K562 (cell line): ENCODE data around the gene RAB31. TPM values are rescaled to one million over a fixed set of nuclear protein-coding genes. Genes with fewer than 3 reads are reported as not detected.
A peak's percentile ranks its signal among the peaks of the same experiment; 100 is the strongest.

Source experiments
- ATAC-seq: fragments of 200-7000 bp; cut with Tn5 transposase; 3 replicates; pipeline ENCODE4 v1.9.1; 2020; ENCODE audit warnings: moderate library complexity
- BruUV-seq: library from RNA; stranded (reverse); fragments of 400-500 nt; replicated peaks from 2 replicates; lab custom pipeline; 2021; lab: Mats Ljungman, UMichigan
- CTCF ChIA-PET: fragments of 300-600 bp; formaldehyde crosslinking; extraction: SDS; loops from one replicate; lab custom pipeline; 2021; ENCODE audit warnings: low intra/inter-chr PET ratio; lab: Yijun Ruan, JAX
- POLR2A ChIA-PET: fragments of 300-600, 350-650 bp; sonication (Branson Sonifier 250); formaldehyde crosslinking; extraction: SDS; loops from one replicate; lab custom pipeline; 2021; ENCODE audit warnings: antibody characterized with exemption, inconsistent platforms; lab: Yijun Ruan, JAX
- DNase-seq, 4 experiments: peaks; one replicate each; pipeline versions ENCODE4 v3.0.0 to v3.0.0-alpha.2; 2011 to 2018; ENCODE audit warnings: low spot score in 3 of 4, mixed read lengths in 3 of 4; ENCODE audit errors: extremely low read depth in 1 of 4
- FAIRE-seq: peaks from 2 replicates; lab custom pipeline; 2011; peaks lifted over from hg19 to GRCh38; lab: Jason Lieb, UNC
- H2AFZ ChIP-seq: 2 replicates; pipeline ENCODE4 v1.6.0; 2011; ENCODE audit warnings: low read depth, low read length, control low read depth, inconsistent platforms
- H3K27ac ChIP-seq: fragments of 200-600 bp; 3 replicates; pipeline ENCODE4 v1.8.0; 2011; ENCODE audit warnings: low read depth, mild to moderate bottlenecking, control low read depth, inconsistent platforms, low read length, moderate library complexity, mixed read lengths; ENCODE audit errors: extremely low read depth
- H3K27me3 ChIP-seq, 2 experiments: fragments of 300-600 bp in 1 of 2; 2 replicates in 1 of 2; 3 replicates in 1 of 2; pipeline versions ENCODE4 v1.6.0 to v1.8.0; 2011; ENCODE audit warnings: inconsistent platforms in 2 of 2, low read length in 2 of 2, mild to moderate bottlenecking in 1 of 2, mixed read lengths in 1 of 2, moderate library complexity in 1 of 2; ENCODE audit not compliant: control insufficient read depth in 2 of 2, insufficient read depth in 2 of 2
- H3K36me3 ChIP-seq: fragments of 300-600 bp; 3 replicates; pipeline ENCODE4 v1.8.0; 2011; ENCODE audit warnings: mild to moderate bottlenecking, low read length, inconsistent platforms; ENCODE audit not compliant: control insufficient read depth, insufficient read depth
- H3K4me1 ChIP-seq, 2 experiments: fragments of 200-600 bp in 1 of 2; replicated peaks in 1 of 2; 2 replicates in 1 of 2; 3 replicates in 1 of 2; pipeline versions ENCODE4 v1.5.1 to v1.8.0; 2011; ENCODE audit warnings: inconsistent platforms in 2 of 2, low read length in 2 of 2, mild to moderate bottlenecking in 1 of 2, mixed read lengths in 1 of 2, moderate library complexity in 1 of 2; ENCODE audit not compliant: control insufficient read depth in 2 of 2, insufficient read depth in 2 of 2
- H3K4me2 ChIP-seq: 2 replicates; pipeline ENCODE4 v1.6.1; 2011; ENCODE audit warnings: low read length, control low read depth, inconsistent platforms, mixed read lengths; ENCODE audit not compliant: insufficient read depth
- H3K4me3 ChIP-seq: fragments of 200-600 bp; sonication (generic), shearing (Covaris generic); 2 replicates; pipeline ENCODE4 v1.5.1; 2016; ENCODE audit warnings: control low read depth, inconsistent platforms
- H3K79me2 ChIP-seq: fragments of 200-600 bp; 3 replicates; pipeline ENCODE4 v1.8.0; 2011; ENCODE audit warnings: low read length, inconsistent platforms; ENCODE audit not compliant: control insufficient read depth, insufficient read depth
- H3K9ac ChIP-seq, 2 experiments: 2 replicates each; pipeline versions ENCODE4 v1.6.0 to v1.6.1; 2011; ENCODE audit warnings: low read depth in 2 of 2, low read length in 2 of 2, control low read depth in 1 of 2, inconsistent platforms in 1 of 2, mild to moderate bottlenecking in 1 of 2, mixed read lengths in 1 of 2; ENCODE audit not compliant: insufficient read depth in 1 of 2
- H3K9me1 ChIP-seq: one replicate; pipeline ENCODE4 v1.6.0; 2011; ENCODE audit warnings: inconsistent platforms, mild to moderate bottlenecking, low read length, moderate library complexity; ENCODE audit not compliant: control insufficient read depth, insufficient read depth
- H3K9me3 ChIP-seq: replicated peaks from 2 replicates; pipeline ENCODE4 v1.5.1; 2011; ENCODE audit warnings: low read depth, low read length, inconsistent platforms; ENCODE audit not compliant: control insufficient read depth, insufficient read depth
- H4K20me1 ChIP-seq: replicated peaks from 2 replicates; pipeline ENCODE4 v1.6.1; 2011; ENCODE audit warnings: low read length, inconsistent platforms, mixed read lengths; ENCODE audit not compliant: control insufficient read depth, insufficient read depth
- DMBX1 ChIP-seq: fragments of 250-450 bp; sonication (Bioruptor Pico); IDR thresholded peaks from 2 replicates; pipeline ENCODE4 v1.8.0; 2022; ENCODE audit warnings: inconsistent platforms, mild to moderate bottlenecking, moderate library complexity, borderline replicate concordance
- HDAC3 ChIP-seq: fragments of 450-650 bp; IDR thresholded peaks from 2 replicates; pipeline ENCODE4 v1.6.1; 2018; ENCODE audit warnings: borderline replicate concordance, mild to moderate bottlenecking, moderate library complexity; ENCODE audit not compliant: partially characterized antibody
- ILK ChIP-seq: fragments of 450-650 bp; IDR thresholded peaks from 2 replicates; pipeline ENCODE4 v1.6.1; 2016; ENCODE audit warnings: missing genetic modification characterization, low read depth, mild to moderate bottlenecking, missing compliant biosample characterization, moderate library complexity, borderline replicate concordance
- MTA2 ChIP-seq: fragments of 450-650 bp; IDR thresholded peaks from 2 replicates; pipeline ENCODE4 v1.6.1; 2016; ENCODE audit warnings: low read depth
- RBM22 ChIP-seq: fragments of 200-400 bp; formaldehyde crosslinking; IDR thresholded peaks from 2 replicates; pipeline ENCODE4 v1.6.1; 2018; ENCODE audit warnings: low read length, low read depth; ENCODE audit not compliant: poor library complexity, severe bottlenecking
- RFX5 ChIP-seq: IDR thresholded peaks from 2 replicates; pipeline ENCODE4 v1.6.1; 2011; ENCODE audit warnings: low read depth, mild to moderate bottlenecking, improper control_type of control experiment, low read length
- SNAPC5 ChIP-seq: fragments of 250-450 bp; sonication (Bioruptor Pico); IDR thresholded peaks from 2 replicates; pipeline ENCODE4 v1.8.0; 2021; ENCODE audit warnings: moderate library complexity, mild to moderate bottlenecking, inconsistent platforms
- SREBF2 ChIP-seq: sonication (generic); formaldehyde crosslinking; IDR thresholded peaks from 2 replicates; pipeline ENCODE4 v1.4.0; 2020; ENCODE audit warnings: mild to moderate bottlenecking, missing genetic modification reagents
- ZC3H8 ChIP-seq: fragments of 450-650 bp; IDR thresholded peaks from 2 replicates; pipeline ENCODE4 v1.6.1; 2017
- ZNF140 ChIP-seq: fragments of 250-450 bp; sonication (Bioruptor Pico); IDR thresholded peaks from 2 replicates; pipeline ENCODE4 v1.8.0; 2021; ENCODE audit warnings: moderate library complexity, mild to moderate bottlenecking, inconsistent platforms
- ZNF232 ChIP-seq: sonication (generic); formaldehyde crosslinking; IDR thresholded peaks from 2 replicates; pipeline ENCODE4 v1.8.0; 2022; ENCODE audit warnings: mild to moderate bottlenecking, missing genetic modification reagents
- ZNF24 ChIP-seq: fragments of 450-650 bp; IDR thresholded peaks from 2 replicates; pipeline ENCODE4 v1.6.1; 2016
- ZNF282 ChIP-seq: sonication (generic); formaldehyde crosslinking; IDR thresholded peaks from 2 replicates; pipeline ENCODE4 v1.8.1; 2023; ENCODE audit warnings: missing genetic modification reagents
- WGBS: fragments of 100-300 bp; shearing (Covaris generic); methylation state at CpG from one replicate; pipeline ENCODE4 v1.1.6; 2016; ENCODE audit warnings: low coverage, mixed read lengths; ENCODE audit not compliant: insufficient coverage; ENCODE audit errors: missing lambda C conversion rate; 5-methylcytosine and 5-hydroxymethylcytosine counted together
- in situ Hi-C: fragments of 300-500 bp; cut with MboI; formaldehyde crosslinking; loops from 4 replicates; pipeline ENCODE4 v1.15.0; 2018; ENCODE audit warnings: inconsistent platforms, mixed read lengths
- intact Hi-C: fragments of 100-400 bp; cut with micrococcal nuclease; formaldehyde crosslinking; loops from 2 replicates; pipeline ENCODE4 v1.14.2; 2022
- polyA plus RNA-seq, 8 experiments: library from polyadenylated mRNA; depleted of rRNA in 4 of 8; stranded (reverse) in 5 of 8; unstranded in 3 of 8; fragments of >200 nt; fragmentation: Nextera tagmentation in 2 of 8; fragmentation: Illumina TruSeq in 1 of 8; extraction: Ambion mirVana in 2 of 8; extraction: Trizol in 1 of 8; gene quantifications; 2 replicates each; pipeline versions ENCODE4 v1.2.1 to v1.2.3, GENCODE V29; 2011 to 2014; ENCODE audit warnings: inconsistent platforms in 1 of 8, missing spikeins in 1 of 8
- total RNA-seq, 7 experiments: library from RNA; depleted of rRNA in 6 of 7; stranded (reverse); fragments of >200 nt in 6 of 7; fragmentation: Illumina TruSeq in 2 of 7; extraction: Trizol in 2 of 7; gene quantifications; 2 replicates each; pipeline versions ENCODE4 v1.2.1 to v1.2.3, GENCODE V29; 2011 to 2021; ENCODE audit warnings: low replicate concordance in 1 of 7

The RAB31 gene
- total and polyA plus RNA-seq, 9 of the 15 experiments (the other 6 are each of a cell fraction or from before 2014, with no cell fraction given), result 20.7 to 70.4 (median 41.3) TPM

DNA sequence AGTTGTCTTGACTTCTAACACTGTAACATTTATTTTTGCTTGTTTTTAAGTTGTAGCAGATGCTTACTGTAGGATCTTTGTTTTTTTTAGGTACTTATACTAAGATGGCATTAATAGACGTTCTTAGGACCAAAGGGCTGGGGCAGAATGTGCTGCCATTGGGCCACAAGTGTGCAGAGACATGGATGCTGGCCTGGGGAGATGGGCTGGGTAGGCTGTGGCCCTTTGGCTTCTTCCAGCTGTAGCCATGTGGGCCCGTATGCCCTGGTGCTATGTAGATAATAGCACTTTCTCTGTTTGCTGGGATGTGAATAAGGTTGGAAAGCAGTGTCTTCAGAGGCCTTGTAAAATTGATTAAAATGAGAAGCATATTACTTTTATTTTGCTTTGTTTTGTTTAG lies 18.8 kb downstream of the RAB31 start:
- Histone ChIP-seq H3K27me3 (no peaks in the 10 kb centered on the region), H3K36me3 (peaks cover 19% of the 10 kb centered on the region; the same call in 2 of the 3 replicates), H3K9me1 (no peaks in the 10 kb centered on the region), H2AFZ (no peak overlapping the region), H3K9ac (no peak overlapping the region), H3K4me1 (no peaks in the 10 kb centered on the region; a peak in 1 of 5 replicates), H3K9me3 (peaks cover 3% of the 10 kb centered on the region; the same call in 1 of the 2 replicates), H4K20me1 (no peaks in the 10 kb centered on the region), H3K4me2 (no peak overlapping the region), H3K4me3 (no peak overlapping the region), H3K79me2 (peaks cover 17% of the 10 kb centered on the region; the same call in 2 of the 3 replicates), H3K27ac (no peak overlapping the region)
- ChIA-PET POLR2A (interaction anchor here (0.5 to 2.3 kb wide), 5 partner anchors 8 to 150 kb away, joined by 3 to 6 read pairs (median 4); no protein-coding TSS in a partner anchor), CTCF (no interaction called here)
- in situ Hi-C loops (no loop called here), intact Hi-C loops (no loop called here)
- TF ChIP-seq ZNF282, result no peak
- no peak for TF ChIP-seq ZNF24
- no peak for TF ChIP-seq SREBF2 (CRISPR knock-in tag)
- TF ChIP-seq ZNF140, result no peak
- TF ChIP-seq MTA2, result no peak
- TF ChIP-seq SNAPC5 (CRISPR knock-in tag), result no peak
- TF ChIP-seq ZC3H8, result no peak
- no peak for TF ChIP-seq RBM22
- no peak for TF ChIP-seq RFX5
- TF ChIP-seq DMBX1, result no peak
- no peak for TF ChIP-seq HDAC3
- TF ChIP-seq ZNF232 (CRISPR knock-in tag), result no peak
- TF ChIP-seq ILK (tag), result no peak
- peak; percentile 26; the same call in 1 of the 3 replicates for ATAC-seq
- BruUV-seq, result no TSS peak
- no peak for FAIRE-seq
- WGBS, result 51% methylated on average over 2 of the region's 2 CpGs
- no peak for DNase-seq
